B cell (primary cell): Measurements from ENCODE around the gene SPTBN2.

Experiments used
- CTCF ChIP-seq: fragments of 200-600 bp; IDR thresholded peaks from one replicate; pipeline ENCODE4 v1.8.0; 2022; ENCODE audit warnings: antibody characterized with exemption, mild to moderate bottlenecking
- EZH2 ChIP-seq: IDR thresholded peaks from 2 replicates; pipeline ENCODE4 v1.6.1; 2012; ENCODE audit warnings: borderline replicate concordance, low read depth, mild to moderate bottlenecking, moderate library complexity, low read length; ENCODE audit not compliant: insufficient read depth, poor library complexity, severe bottlenecking

GRCh38 chr11:66707486-66707885 is 21.5 kb downstream of the SPTBN2 start:
- TF ChIP-seq CTCF = no peak
- no peak for TF ChIP-seq EZH2
